WTC11 (cell line): ENCODE measurements around the gene RHOH.

Experiments
- CREB1 ChIP-seq: sonication (generic); formaldehyde crosslinking; IDR thresholded peaks from 2 replicates; pipeline ENCODE4 v1.8.0; 2023; ENCODE audit warnings: mild to moderate bottlenecking, missing genetic modification reagents
- CREM ChIP-seq: sonication (generic); formaldehyde crosslinking; IDR thresholded peaks from 2 replicates; pipeline ENCODE4 v1.8.1; 2022; ENCODE audit warnings: mild to moderate bottlenecking, missing genetic modification reagents, moderate library complexity
- ESRRA ChIP-seq: sonication (generic); formaldehyde crosslinking; IDR thresholded peaks from 2 replicates; pipeline ENCODE4 v1.8.1; 2022; ENCODE audit warnings: mild to moderate bottlenecking, missing genetic modification reagents, borderline replicate concordance
- GABPB1 ChIP-seq: sonication (generic); formaldehyde crosslinking; IDR thresholded peaks from 2 replicates; pipeline ENCODE4 v1.8.1; 2023; ENCODE audit warnings: mild to moderate bottlenecking, missing genetic modification reagents
- JUN ChIP-seq: sonication (generic); formaldehyde crosslinking; IDR thresholded peaks from 2 replicates; pipeline ENCODE4 v1.8.0; 2023; ENCODE audit warnings: mild to moderate bottlenecking, missing genetic modification reagents
- KAT7 ChIP-seq: sonication (generic); formaldehyde crosslinking; IDR thresholded peaks from 2 replicates; pipeline ENCODE4 v1.8.1; 2023; ENCODE audit warnings: missing genetic modification reagents, mild to moderate bottlenecking, borderline replicate concordance
- TCF7 ChIP-seq: sonication (generic); formaldehyde crosslinking; IDR thresholded peaks from 2 replicates; pipeline ENCODE4 v1.8.0; 2022; ENCODE audit warnings: mild to moderate bottlenecking, low read depth, missing genetic modification reagents, moderate library complexity
- TEAD4 ChIP-seq: sonication (generic); formaldehyde crosslinking; IDR thresholded peaks from 2 replicates; pipeline ENCODE4 v1.8.0; 2022; ENCODE audit warnings: mild to moderate bottlenecking, missing genetic modification reagents
- ZNF317 ChIP-seq: sonication (generic); formaldehyde crosslinking; IDR thresholded peaks from 2 replicates; pipeline ENCODE4 v1.8.1; 2023; ENCODE audit warnings: low read depth, mild to moderate bottlenecking, moderate library complexity, missing genetic modification reagents, borderline replicate concordance
- TF ChIP-seq, protein P1 (sequence below): sonication (generic); formaldehyde crosslinking; IDR thresholded peaks from 2 replicates; pipeline ENCODE4 v1.8.0; 2022; ENCODE audit warnings: mild to moderate bottlenecking, missing genetic modification reagents
- TF ChIP-seq, protein P2 (sequence below): fragments of 200-600 bp; IDR thresholded peaks from 2 replicates; pipeline ENCODE4 v1.8.0; 2022; ENCODE audit warnings: antibody characterized with exemption
- TF ChIP-seq, protein P3 (sequence below): sonication (generic); formaldehyde crosslinking; IDR thresholded peaks from 2 replicates; pipeline ENCODE4 v1.8.1; 2023; ENCODE audit warnings: mild to moderate bottlenecking, missing genetic modification reagents, moderate library complexity
- TF ChIP-seq, protein P4 (sequence below): fragments of 250-450 bp; sonication (Bioruptor Pico); IDR thresholded peaks from 2 replicates; pipeline ENCODE4 v1.9.0; 2021; ENCODE audit warnings: moderate library complexity, mild to moderate bottlenecking, inconsistent platforms, borderline replicate concordance

DNA sequence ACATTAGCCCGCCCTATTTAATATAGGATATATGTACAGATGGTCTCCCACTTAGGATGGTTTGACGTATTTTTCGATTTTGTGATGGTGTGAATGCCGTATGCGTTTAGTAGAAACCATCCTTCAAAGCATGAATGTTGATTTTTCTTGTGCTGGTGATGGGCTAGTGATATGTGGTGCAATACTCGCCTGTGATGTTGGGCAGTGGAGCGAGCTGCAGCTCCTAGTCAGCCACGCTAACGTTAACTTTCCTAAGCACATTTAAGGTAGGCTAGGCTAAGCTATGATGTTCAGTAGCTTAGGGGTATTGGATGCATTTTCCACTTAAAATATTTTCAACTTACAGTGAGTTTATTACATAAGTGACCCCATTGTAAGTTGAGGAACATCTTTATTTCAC lies 36.6 kb upstream of the RHOH start:
- TF ChIP-seq, protein P1, sequence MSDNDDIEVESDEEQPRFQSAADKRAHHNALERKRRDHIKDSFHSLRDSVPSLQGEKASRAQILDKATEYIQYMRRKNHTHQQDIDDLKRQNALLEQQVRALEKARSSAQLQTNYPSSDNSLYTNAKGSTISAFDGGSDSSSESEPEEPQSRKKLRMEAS (CRISPR knock-in tag) = no peak
- TF ChIP-seq, protein P2, sequence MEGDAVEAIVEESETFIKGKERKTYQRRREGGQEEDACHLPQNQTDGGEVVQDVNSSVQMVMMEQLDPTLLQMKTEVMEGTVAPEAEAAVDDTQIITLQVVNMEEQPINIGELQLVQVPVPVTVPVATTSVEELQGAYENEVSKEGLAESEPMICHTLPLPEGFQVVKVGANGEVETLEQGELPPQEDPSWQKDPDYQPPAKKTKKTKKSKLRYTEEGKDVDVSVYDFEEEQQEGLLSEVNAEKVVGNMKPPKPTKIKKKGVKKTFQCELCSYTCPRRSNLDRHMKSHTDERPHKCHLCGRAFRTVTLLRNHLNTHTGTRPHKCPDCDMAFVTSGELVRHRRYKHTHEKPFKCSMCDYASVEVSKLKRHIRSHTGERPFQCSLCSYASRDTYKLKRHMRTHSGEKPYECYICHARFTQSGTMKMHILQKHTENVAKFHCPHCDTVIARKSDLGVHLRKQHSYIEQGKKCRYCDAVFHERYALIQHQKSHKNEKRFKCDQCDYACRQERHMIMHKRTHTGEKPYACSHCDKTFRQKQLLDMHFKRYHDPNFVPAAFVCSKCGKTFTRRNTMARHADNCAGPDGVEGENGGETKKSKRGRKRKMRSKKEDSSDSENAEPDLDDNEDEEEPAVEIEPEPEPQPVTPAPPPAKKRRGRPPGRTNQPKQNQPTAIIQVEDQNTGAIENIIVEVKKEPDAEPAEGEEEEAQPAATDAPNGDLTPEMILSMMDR = no peak
- no peak for TF ChIP-seq TCF7 (CRISPR knock-in tag)
- TF ChIP-seq, protein P3, sequence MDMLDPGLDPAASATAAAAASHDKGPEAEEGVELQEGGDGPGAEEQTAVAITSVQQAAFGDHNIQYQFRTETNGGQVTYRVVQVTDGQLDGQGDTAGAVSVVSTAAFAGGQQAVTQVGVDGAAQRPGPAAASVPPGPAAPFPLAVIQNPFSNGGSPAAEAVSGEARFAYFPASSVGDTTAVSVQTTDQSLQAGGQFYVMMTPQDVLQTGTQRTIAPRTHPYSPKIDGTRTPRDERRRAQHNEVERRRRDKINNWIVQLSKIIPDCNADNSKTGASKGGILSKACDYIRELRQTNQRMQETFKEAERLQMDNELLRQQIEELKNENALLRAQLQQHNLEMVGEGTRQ (CRISPR knock-in tag) = no peak
- no peak for TF ChIP-seq KAT7 (CRISPR knock-in tag)
- TF ChIP-seq ESRRA (CRISPR knock-in tag) = no peak
- no peak for TF ChIP-seq JUN (CRISPR knock-in tag)
- TF ChIP-seq CREB1 (CRISPR knock-in tag) = no peak
- TF ChIP-seq, protein P4, sequence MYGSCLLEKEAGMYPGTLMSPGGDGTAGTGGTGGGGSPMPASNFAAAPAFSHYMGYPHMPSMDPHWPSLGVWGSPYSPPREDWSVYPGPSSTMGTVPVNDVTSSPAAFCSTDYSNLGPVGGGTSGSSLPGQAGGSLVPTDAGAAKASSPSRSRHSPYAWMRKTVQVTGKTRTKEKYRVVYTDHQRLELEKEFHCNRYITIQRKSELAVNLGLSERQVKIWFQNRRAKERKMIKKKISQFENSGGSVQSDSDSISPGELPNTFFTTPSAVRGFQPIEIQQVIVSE (CRISPR knock-in tag) = no peak
- TF ChIP-seq GABPB1 (CRISPR knock-in tag) = no peak
- no peak for TF ChIP-seq TEAD4 (CRISPR knock-in tag)
- TF ChIP-seq CREM = no peak
- no peak for TF ChIP-seq ZNF317
